Measurements from ENCODE around the gene FBXL12. TPM values are rescaled to one million over a fixed set of nuclear protein-coding genes. Genes with fewer than 3 reads are reported as not detected.
"Not testable (repeated sequence)": the region's sequence is repeated elsewhere in the genome, so short reads cannot be mapped to it uniquely, and the experiment has no call there.

The FBXL12 gene
- total RNA-seq, 1 experiment from 2014 or later, result 12.7 TPM

DNA sequence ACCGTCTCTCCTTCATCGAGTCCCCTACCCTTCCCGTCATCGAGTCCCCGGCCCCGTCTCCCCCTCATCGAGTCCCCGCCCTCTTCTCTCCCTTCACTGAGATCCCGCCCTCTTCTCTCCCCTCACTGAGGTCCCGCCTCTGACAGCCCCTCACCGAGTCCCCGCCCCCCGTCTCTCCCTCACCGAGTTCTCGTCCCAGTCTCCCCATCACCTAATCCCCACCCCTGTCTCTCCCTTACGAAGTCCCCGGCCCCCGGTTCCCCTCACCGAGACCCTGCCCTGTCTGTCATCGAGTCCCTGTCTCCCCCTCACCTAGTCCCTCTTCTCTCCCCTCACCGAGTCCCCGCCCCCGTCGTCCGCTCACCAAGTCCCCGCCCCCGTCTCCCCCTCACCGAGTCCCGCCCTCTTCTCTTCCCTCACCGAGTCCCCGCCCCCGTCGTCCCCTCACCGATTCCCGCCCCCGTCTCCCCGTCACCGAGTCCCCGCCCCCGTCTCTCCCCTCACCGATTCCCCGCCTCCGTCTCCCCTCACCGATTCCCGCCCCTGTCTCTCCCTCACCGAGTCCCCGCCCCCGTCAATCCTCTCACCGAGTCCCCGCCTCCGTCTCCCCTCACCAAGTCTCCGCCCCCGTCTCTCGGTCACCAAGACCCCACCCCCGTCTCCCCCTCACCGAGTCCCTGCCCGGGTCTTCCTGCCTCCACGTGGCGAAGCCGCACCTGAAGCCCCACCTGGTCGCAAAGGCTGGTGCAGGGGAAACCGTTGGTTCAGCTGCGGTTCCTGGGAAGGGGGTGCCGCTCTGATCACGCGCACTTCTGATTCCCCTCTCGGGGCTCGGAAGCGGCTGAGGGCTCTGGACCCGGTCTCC is 26.4 kb downstream of the FBXL12 start:
- peak; percentile 65 for DNase-seq (ENCODE audit: low spot score)

GRCh38 chr19:9791552-9792205 is 27.2 kb downstream of the FBXL12 start:
- DNase-seq (ENCODE audit: low spot score), result peak; percentile 79

- DNase-seq (ENCODE audit: low spot score), result not testable (repeated sequence)
Observed at GRCh38 chr19:9791073-9791367, 27.9 kb downstream of the FBXL12 start.

- not testable (repeated sequence) for DNase-seq (ENCODE audit: low spot score)
Observed at GRCh38 chr19:9789579-9789978, 29.3 kb downstream of the FBXL12 start.

- DNase-seq (ENCODE audit: low spot score), result no peak
Observed at GRCh38 chr19:9789066-9789465, 29.8 kb downstream of the FBXL12 start.

DNA sequence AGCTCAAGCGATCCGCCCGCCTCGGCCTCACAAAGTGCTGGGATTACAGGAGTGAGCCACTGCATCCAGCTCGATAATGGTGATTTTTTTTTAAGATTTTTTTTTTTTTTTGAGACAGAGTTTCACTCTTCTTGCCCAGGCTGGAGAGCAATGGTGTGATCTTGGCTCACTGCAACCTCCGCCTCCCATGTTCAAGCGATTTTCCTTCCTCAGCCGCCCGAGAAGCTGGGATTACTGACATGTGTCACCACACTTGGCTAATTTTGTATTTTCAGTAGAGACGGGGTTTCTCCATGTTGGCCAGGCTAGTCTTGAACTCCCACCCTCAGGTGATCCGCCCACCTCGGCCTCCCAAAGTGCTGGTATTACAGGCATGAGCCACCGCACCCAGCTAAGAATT is 30.3 kb downstream of the FBXL12 start:
- not testable (repeated sequence) for DNase-seq (ENCODE audit: low spot score)

DNA sequence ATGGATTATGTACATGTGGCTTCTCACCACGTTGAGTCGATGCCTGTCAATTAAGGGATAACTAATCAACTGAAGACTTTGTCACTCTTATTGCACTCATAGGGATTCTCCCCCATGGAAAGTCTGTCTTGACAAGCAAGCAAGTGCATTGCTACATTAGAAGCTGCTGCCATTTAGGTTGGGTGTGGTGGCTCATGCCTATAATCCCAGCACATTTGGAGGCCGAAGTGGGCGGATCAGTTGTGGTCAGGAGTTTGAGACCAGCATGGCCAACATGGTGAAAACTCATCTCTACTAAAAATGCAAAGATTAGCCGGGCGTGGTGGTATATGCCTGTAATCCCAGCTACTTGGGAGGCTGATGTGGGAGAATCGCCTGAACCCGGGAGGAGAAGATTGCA is 32.1 kb downstream of the FBXL12 start:
- no peak for DNase-seq (ENCODE audit: low spot score)

DNA sequence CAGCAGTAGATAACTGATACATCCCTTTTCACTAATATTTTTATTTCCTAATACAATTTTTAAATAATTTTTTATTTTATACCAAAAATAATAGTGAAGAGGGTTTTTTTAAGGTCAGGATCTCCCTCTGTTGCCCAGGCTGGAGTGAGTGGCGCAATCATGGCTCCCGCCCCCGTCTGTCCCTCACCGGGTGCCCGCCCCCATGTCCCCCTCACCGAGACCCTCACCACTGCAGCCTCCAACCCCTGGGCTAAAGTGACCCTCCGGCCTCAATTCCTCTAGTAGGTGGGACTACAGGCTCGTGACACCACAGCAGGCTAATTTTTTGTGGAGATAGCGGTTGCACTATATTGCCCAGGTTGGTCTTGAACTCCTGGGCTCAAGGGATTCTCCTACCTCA is 32.5 kb downstream of the FBXL12 start:
- DNase-seq (ENCODE audit: low spot score), result no peak

DNA sequence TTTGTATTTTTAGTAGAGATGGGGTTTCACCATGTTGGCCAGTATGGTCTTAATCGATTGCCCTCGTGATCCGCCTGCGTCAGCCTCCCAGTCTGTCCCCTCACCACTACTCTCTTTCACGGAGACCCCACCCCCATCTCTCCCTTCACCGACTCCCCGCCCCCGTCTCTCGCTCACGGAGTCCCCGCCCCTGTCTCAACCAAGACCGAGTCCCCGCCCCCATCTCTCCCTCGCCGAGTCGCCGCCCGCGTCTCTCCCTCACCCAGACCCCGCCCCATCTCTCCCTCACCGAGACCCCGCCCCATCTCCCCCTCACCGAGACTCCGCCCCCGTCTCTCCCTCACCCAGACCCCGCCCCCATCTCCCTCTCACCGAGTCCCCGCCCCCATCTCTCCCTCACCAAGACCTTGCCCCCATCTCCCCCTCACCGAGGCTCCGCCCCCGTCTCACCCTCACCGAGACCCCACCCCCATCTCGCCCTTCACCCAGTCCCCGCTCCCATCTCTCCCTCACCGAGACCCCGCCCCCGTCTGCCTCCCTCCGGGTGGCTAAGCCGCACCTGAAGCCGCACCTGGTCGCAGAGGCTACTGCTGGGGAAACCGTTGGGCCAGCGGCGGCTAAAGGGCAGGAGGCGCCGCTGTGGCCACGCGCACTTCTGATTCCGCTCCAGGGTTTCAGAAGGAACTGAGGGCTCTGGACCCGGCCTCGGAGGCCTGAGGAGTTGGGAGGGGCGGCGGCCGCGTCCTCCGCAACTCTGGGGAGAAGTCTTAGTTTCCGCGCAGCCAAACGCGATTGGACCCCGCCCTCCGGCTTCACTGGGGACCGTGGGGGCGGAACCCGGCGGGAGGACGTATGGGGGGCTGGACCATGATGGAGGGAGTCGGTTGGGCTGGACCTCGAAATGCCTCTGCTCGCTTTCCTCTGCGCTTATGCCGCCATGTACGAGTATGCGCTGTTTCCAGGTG is 33.2 kb downstream of the FBXL12 start:
- DNase-seq (ENCODE audit: low spot score), result peak; percentile 53

DNA sequence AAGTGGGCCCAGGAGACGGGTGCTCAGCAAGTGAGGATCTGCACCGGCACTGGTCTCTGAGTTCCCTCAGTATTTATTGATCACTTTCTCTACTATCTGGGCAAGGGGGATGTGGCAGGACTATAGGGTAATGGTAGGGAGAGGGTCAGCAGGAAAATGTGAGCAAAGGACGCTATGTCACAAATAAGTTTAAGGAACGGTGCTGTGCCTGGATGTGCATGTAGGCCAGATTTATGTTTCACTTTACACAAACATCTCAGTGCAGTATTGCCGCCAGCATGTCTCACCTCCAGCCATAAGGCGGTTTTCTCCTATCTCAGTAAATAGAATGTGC is 34.7 kb downstream of the FBXL12 start:
- not testable (repeated sequence) for DNase-seq (ENCODE audit: low spot score)

DNA sequence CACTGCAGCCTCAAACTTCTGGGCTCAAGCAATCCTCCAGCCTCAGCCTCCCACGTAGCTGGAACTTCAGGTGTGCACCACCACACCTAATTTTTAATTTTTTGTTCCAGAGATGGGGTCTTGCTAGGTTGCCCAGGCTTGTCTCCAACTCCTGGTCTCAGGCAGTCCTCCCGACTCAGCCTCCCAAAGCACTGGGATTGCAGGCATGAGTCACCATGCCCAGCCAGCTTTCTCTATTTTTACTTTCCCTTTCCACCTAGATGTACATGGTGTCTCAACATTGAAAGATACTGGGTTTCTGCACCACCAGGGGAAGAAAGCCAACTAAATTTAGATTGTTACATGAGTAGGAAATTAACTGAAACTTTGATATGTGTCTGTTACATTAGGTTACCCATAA is 36.5 kb downstream of the FBXL12 start:
- no peak for DNase-seq (ENCODE audit: low spot score)

GRCh38 chr19:9768175-9769112 is 50.4 kb downstream of the FBXL12 start, which contains the start of gene ZNF846:
Gene ZNF846 (minus strand): TSS chr19:9768738. CDS start chr19:9764950, 3,788 bp downstream.
- DNase-seq (ENCODE audit: low spot score), result peak; percentile 94

Other genes starting within 250 kb of the FBXL12 start
- gene ZNF121, start 234.6 kb downstream of the FBXL12 start, total RNA-seq (2014; rRNA removed; shearing (Covaris generic)), result 22.6 and 24.6 TPM in 2 replicates
- 18.4 and 49.7 TPM in 2 replicates for gene ZNF561, start 197.8 kb downstream of the FBXL12 start, total RNA-seq (2014; rRNA removed; shearing (Covaris generic))
- 21.8 and 32.9 TPM in 2 replicates for gene ZNF562, start 144.0 kb downstream of the FBXL12 start, total RNA-seq (2014; rRNA removed; shearing (Covaris generic))
- gene ZNF846, start 50.3 kb downstream of the FBXL12 start, total RNA-seq (2014; rRNA removed; shearing (Covaris generic)), result 3.4 and 4.0 TPM in 2 replicates
- 598 and 736 TPM in 2 replicates for gene UBL5, start 8.8 kb upstream of the FBXL12 start, total RNA-seq (2014; rRNA removed; shearing (Covaris generic))
- 73.2 and 94.3 TPM in 2 replicates for gene PIN1, start 16.2 kb upstream of the FBXL12 start, total RNA-seq (2014; rRNA removed; shearing (Covaris generic))
- 11.1 and 17.3 TPM in 2 replicates for gene OLFM2, start 117.4 kb upstream of the FBXL12 start, total RNA-seq (2014; rRNA removed; shearing (Covaris generic))
- 0.14 TPM in 1 of 2 replicates, not detected in the other for gene COL5A3, start 191.4 kb upstream of the FBXL12 start, total RNA-seq (2014; rRNA removed; shearing (Covaris generic))
- not detected in 2 replicates for gene RDH8, start 194.4 kb upstream of the FBXL12 start, total RNA-seq (2014; rRNA removed; shearing (Covaris generic))

All from H4 (cell line).